PFSK-1 (cell line): ENCODE data around the gene RALGAPA2.

Experiments
- FOXP2 ChIP-seq: optimal IDR thresholded peaks from 2 replicates; pipeline ENCODE3; 2011; ENCODE audit warnings: borderline replicate concordance, control low read depth, inconsistent platforms; ENCODE audit not compliant: insufficient read depth; ENCODE audit errors: extremely low read length, extremely low read depth
- POLR2AphosphoS5 ChIP-seq: IDR thresholded peaks from 2 replicates; pipeline ENCODE4 v1.6.1; 2012; ENCODE audit warnings: low read depth, mild to moderate bottlenecking, control low read depth, low read length, moderate library complexity
- REST ChIP-seq, 2 experiments: IDR thresholded peaks; 2 replicates each; pipeline versions ENCODE4 v1.6.1 to v1.8.0; 2011 to 2012; ENCODE audit warnings: low read depth in 2 of 2, low read length in 2 of 2, control low read depth in 1 of 2, inconsistent platforms in 1 of 2, mild to moderate bottlenecking in 1 of 2, moderate library complexity in 1 of 2; ENCODE audit not compliant: insufficient read depth in 1 of 2
- SIN3A ChIP-seq: IDR thresholded peaks from 2 replicates; pipeline ENCODE4 v1.6.1; 2012; ENCODE audit warnings: mild to moderate bottlenecking, low read length, moderate library complexity, borderline replicate concordance; ENCODE audit not compliant: insufficient read depth
- TAF1 ChIP-seq: IDR thresholded peaks from 2 replicates; pipeline ENCODE4 v1.6.1; 2012; ENCODE audit warnings: low read length, control low read depth, borderline replicate concordance; ENCODE audit not compliant: insufficient read depth

DNA sequence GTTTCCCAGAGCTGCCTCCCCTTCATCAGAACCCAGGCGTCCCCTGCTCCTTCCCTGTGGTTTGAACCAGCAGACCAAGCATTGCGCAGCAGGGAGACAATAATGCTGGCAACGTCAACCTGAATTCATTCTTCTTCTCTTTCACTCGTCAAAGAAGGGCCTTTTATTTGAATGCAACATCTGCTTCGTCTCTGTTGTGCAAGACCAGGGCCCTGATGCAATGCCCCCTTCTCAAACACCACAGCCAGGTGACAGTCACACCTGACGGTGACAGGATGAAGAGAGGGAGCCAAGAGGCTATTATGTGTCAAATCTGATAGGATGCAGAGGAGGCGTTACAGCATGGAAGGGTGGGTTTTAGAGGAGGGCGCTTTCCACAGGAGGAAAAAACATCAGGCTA lies 336.6 kb downstream of the RALGAPA2 start:
- no peak for TF ChIP-seq REST (IDR thresholded peaks at IDR 0.05; ENCODE audit: insufficient read depth in 1 of 2, low read depth in 2 of 2, low read length in 2 of 2)
- TF ChIP-seq POLR2AphosphoS5: no peak
- TF ChIP-seq TAF1: no peak
- TF ChIP-seq FOXP2: no peak
- no peak for TF ChIP-seq SIN3A
